DND-41 (cell line): ENCODE results near the gene RABAC1.

Source experiments
- EZH2 ChIP-seq: IDR thresholded peaks from 3 replicates; pipeline ENCODE4 v1.6.1; 2012; ENCODE audit warnings: borderline replicate concordance, low read depth, mild to moderate bottlenecking, moderate library complexity, low read length, inconsistent platforms; ENCODE audit not compliant: severe bottlenecking
- TF ChIP-seq, protein P1 (sequence below): IDR thresholded peaks from 2 replicates; pipeline ENCODE4 v1.5.1; 2012; ENCODE audit warnings: borderline replicate concordance, low read length, moderate library complexity, mild to moderate bottlenecking; ENCODE audit not compliant: poor library complexity, severe bottlenecking; ENCODE audit errors: extremely low read depth

DNA sequence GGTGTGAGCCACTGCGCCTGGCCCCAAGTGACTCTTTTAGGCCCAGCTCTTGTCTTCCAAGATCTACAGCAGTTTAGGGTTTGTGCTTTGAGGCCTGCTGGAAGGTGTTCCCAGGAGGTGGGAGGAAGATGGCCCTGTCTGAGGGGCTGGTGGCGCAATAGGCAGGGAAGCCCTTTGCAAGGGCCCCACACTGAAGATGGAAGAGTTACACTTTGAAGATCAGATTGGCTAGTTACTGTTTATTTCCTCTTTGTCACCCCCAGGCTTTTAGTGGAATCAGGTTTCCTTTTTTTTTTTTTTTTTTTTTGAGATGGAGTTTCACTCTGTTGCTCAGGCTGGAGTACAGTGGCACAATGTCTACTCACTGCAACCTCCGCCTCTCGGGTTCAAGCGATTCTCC, 1.9 kb upstream of the RABAC1 start:
- TF ChIP-seq, protein P1, sequence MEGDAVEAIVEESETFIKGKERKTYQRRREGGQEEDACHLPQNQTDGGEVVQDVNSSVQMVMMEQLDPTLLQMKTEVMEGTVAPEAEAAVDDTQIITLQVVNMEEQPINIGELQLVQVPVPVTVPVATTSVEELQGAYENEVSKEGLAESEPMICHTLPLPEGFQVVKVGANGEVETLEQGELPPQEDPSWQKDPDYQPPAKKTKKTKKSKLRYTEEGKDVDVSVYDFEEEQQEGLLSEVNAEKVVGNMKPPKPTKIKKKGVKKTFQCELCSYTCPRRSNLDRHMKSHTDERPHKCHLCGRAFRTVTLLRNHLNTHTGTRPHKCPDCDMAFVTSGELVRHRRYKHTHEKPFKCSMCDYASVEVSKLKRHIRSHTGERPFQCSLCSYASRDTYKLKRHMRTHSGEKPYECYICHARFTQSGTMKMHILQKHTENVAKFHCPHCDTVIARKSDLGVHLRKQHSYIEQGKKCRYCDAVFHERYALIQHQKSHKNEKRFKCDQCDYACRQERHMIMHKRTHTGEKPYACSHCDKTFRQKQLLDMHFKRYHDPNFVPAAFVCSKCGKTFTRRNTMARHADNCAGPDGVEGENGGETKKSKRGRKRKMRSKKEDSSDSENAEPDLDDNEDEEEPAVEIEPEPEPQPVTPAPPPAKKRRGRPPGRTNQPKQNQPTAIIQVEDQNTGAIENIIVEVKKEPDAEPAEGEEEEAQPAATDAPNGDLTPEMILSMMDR, result no peak
- no peak for TF ChIP-seq EZH2
